ENCODE data around the gene ALG1L2. TPM values are rescaled to one million over a fixed set of nuclear protein-coding genes. Genes with fewer than 3 reads are reported as not detected.
"Not testable (repeated sequence)": the region's sequence is repeated elsewhere in the genome, so short reads cannot be mapped to it uniquely, and the experiment has no call there.

The ALG1L2 gene
- total RNA-seq, 4 donors from 2014 or later, result 1.7 TPM; not detected in 2

DNA sequence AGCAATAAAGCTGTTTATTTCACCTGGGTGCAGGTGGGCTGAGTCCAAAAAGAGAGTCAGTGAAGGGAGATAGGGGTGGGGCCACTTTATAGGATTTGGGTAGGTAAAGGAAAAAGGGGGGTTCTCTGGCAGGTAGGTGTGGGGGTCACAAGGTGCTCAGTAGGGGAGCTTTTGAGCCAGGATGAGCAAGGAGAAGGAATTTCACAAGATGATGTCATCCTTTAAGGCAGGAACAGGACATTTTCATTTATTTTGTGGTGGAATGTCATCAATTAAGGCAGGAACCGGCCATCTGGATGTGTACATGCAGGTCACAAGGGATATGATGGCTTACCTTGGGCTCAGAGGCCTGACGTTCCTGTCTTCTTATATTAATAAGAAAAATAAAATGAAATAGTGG, 56.1 kb downstream of the ALG1L2 start:
- H3K9me3 ChIP-seq; intact Hi-C loops (cut with DNase I); H3K4me1 ChIP-seq; H3K4me3 ChIP-seq (replicated peaks in 1 of 3); DNase-seq; H3K27ac ChIP-seq; H3K36me3 ChIP-seq; H3K27me3 ChIP-seq: not testable (repeated sequence)
- 74 to 86% methylated on average over 2 of the region's 2 CpGs for WGBS, 2 donors

GRCh38 chr3:130138992-130139391, 57.4 kb downstream of the ALG1L2 start:
- WGBS, 2 donors, result 78 to 86% methylated on average over 6 to 8 of the region's 8 CpGs
- H3K36me3 ChIP-seq; DNase-seq; H3K27ac ChIP-seq; intact Hi-C loops (cut with DNase I); H3K4me3 ChIP-seq (replicated peaks in 1 of 3); H3K9me3 ChIP-seq; H3K27me3 ChIP-seq; H3K4me1 ChIP-seq: not testable (repeated sequence)

DNA sequence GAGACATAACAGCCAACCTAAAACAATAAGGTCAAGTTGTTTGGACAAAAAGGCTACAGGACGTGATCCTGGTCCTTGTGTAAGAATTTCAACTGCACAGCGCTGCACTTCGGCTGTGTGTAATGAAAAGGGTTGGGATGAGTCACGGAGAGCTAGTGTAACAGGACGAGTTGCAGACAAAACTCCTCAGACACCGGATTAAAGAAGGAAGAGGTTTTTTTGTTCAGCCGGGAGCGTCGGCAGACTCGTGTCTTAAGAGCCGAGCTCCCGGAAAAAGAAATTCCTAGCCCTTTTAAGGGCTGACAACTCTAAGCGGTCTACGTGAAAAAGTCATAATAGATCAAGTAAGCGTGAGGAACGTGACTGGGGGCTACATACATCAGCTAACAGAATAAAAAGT, 59.1 kb downstream of the ALG1L2 start:
- H3K9me3 ChIP-seq; H3K27ac ChIP-seq; H3K27me3 ChIP-seq; DNase-seq; H3K4me3 ChIP-seq (replicated peaks in 1 of 3); H3K36me3 ChIP-seq; intact Hi-C loops (cut with DNase I): not testable (repeated sequence)
- 59 to 66% methylated on average over 16 of the region's 16 CpGs for WGBS, 2 donors
- peaks cover 12 to 13% of the 10 kb centered on the region in 2 donors for H3K4me1 ChIP-seq

DNA sequence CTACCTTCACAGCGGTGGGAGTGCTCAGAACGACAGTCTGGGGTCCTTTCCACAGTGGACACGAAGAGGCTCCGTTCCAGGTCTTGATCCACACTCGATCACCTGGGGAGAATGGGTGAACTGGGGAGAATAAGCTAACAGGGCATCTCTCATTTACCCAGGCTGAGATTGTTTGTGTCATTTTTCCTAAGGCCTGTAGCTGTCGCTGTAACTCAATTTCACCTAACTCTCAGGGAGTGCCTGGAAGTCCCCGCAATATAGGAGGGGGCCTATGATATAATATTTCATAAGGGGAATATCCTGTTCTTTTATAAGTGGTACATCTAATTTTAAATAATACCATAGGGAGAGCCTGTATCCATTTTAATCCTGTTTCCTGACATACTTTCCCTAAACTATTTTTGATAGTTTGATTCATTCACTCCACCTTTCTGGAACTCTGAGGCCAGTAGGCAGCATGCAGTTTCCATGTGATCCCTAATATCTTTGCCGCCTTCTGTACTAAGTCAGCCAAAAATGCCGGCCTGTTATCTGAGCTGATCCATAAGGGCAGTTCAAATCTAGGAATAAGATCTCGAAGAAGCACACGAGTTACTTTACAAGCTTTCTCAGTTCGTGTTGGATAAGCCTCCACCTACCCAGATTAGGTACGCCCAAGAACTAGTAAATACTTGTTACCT, 62.2 kb downstream of the ALG1L2 start:
- intact Hi-C loops (cut with DNase I); H3K4me3 ChIP-seq (replicated peaks in 1 of 3); DNase-seq; H3K9me3 ChIP-seq; H3K27me3 ChIP-seq; H3K36me3 ChIP-seq: not testable (repeated sequence)
- H3K27ac ChIP-seq, result peak overlapping the region; percentile 30 to 52 (median 50)
- peak in 3 of 6 experiments; percentile 39 to 49 (median 40) for TF ChIP-seq CTCF (IDR thresholded peaks at IDR 0.05)
- peaks cover 12 to 13% of the 10 kb centered on the region in 2 donors for H3K4me1 ChIP-seq
- 45 to 56% methylated on average over 13 of the region's 13 CpGs for WGBS, 2 donors

- peak in 1 of 2 donors; percentile 23 for TF ChIP-seq POLR2A (IDR thresholded peaks at IDR 0.05)
- WGBS, 2 donors, result 48 to 49% methylated on average over 9 of the region's 9 CpGs
- intact Hi-C loops (cut with DNase I); H3K27me3 ChIP-seq; H3K9me3 ChIP-seq; H3K36me3 ChIP-seq; H3K4me3 ChIP-seq (replicated peaks in 1 of 3): not testable (repeated sequence)
- H3K4me1 ChIP-seq, result peaks cover 12 to 13% of the 10 kb centered on the region in 2 donors
- H3K27ac ChIP-seq, result peak overlapping the region; percentile 30 to 52 (median 50)
- DNase-seq, result peak; percentile 82 to 84
Observed at GRCh38 chr3:130144328-130144650, 62.7 kb downstream of the ALG1L2 start.

GRCh38 chr3:130145456-130145855, 63.8 kb downstream of the ALG1L2 start:
- H3K4me3 ChIP-seq (replicated peaks in 1 of 3); H3K36me3 ChIP-seq; H3K27me3 ChIP-seq; DNase-seq; intact Hi-C loops (cut with DNase I); H3K9me3 ChIP-seq: not testable (repeated sequence)
- peak overlapping the region in 2 of 3 donors; percentile 15 to 33 for H3K27ac ChIP-seq
- H3K4me1 ChIP-seq, result peaks cover 12 to 13% of the 10 kb centered on the region in 2 donors
- 70 to 78% methylated on average over 5 of the region's 5 CpGs for WGBS, 2 donors

DNA sequence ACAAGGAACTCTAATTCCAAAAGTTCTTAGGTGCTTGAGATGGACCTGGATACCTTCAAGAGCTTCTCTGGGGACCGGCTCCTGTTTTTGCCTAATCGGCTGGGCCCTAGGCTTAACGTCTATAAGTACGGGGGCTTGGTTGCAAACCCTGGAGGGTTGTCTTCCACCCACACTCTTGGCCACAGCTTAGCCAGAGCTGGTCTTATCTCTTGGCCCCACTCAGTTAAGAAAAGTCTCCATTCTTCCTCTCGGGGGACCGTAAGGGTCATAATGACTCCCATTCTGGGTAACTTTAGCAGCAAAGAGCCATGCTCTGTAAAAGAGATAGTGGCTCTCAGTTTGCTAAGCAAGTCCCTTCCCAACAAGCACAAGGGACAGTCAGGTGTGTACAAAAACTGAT, 64.8 kb downstream of the ALG1L2 start:
- DNase-seq; H3K27me3 ChIP-seq; H3K4me3 ChIP-seq (replicated peaks in 1 of 3); H3K27ac ChIP-seq; H3K36me3 ChIP-seq; H3K9me3 ChIP-seq; intact Hi-C loops (cut with DNase I): not testable (repeated sequence)
- peaks cover 12 to 13% of the 10 kb centered on the region in 2 donors for H3K4me1 ChIP-seq
- 73 to 85% methylated on average over 6 of the region's 6 CpGs for WGBS, 2 donors

Other genes with a start within 250 kb of the ALG1L2 start
- 10 to 100 TPM; 24.3 to 41.7 (median 31.1) TPM for gene TMCC1, start 188.1 kb upstream of the ALG1L2 start, total RNA-seq
- gene TRH, start 107.1 kb upstream of the ALG1L2 start, total RNA-seq, result under 1 TPM in 1 of 4 donors, not detected in 3; 0.22 TPM

Measured in thyroid gland (tissue), 4 donors.